ENCODE data around the gene MDFIC.

GRCh38 chr7:114944745-114945625, 23.1 kb downstream of the MDFIC start:
- TF ChIP-seq CTCF (conservative IDR thresholded peaks at IDR 0.05; ENCODE audit: low read length) (no peak), EZH2phosphoT487 (IDR thresholded peaks at IDR 0.05; ENCODE audit: borderline replicate concordance) (no peak)

Measured in Loucy (cell line).